Measurements from ENCODE around the gene PLXNB1. TPM values are rescaled to one million over a fixed set of nuclear protein-coding genes. Genes with fewer than 3 reads are reported as not detected.
"Not testable (repeated sequence)": the region's sequence is repeated elsewhere in the genome, so short reads cannot be mapped to it uniquely, and the experiment has no call there.

Gene PLXNB1
- 11.0 and 15.7 TPM in 2 replicates for polyA plus RNA-seq (2014; cell fraction: cytosol; rRNA removed)
- polyA plus RNA-seq (2014; cell fraction: nucleus; rRNA removed): 176 and 212 TPM in 2 replicates

GRCh38 chr3:48429960-48430707 lies at the start of gene PLXNB1:
TSS of gene PLXNB1 (minus strand) at chr3:48430086. CDS start at chr3:48424611, 5,475 bp downstream.
- peak; percentile 51 for DNase-seq (ENCODE audit: low spot score)

GRCh38 chr3:48478626-48479555 lies 49.0 kb upstream of the PLXNB1 start:
- DNase-seq (ENCODE audit: low spot score): no peak

GRCh38 chr3:48477959-48478520 lies 48.2 kb upstream of the PLXNB1 start:
- DNase-seq (ENCODE audit: low spot score): no peak

- DNase-seq (ENCODE audit: low spot score): no peak
Observed at GRCh38 chr3:48476426-48477053, 46.7 kb upstream of the PLXNB1 start.

GRCh38 chr3:48475188-48475587 lies 45.3 kb upstream of the PLXNB1 start:
- no peak for DNase-seq (ENCODE audit: low spot score)

GRCh38 chr3:48474619-48475018 lies 44.7 kb upstream of the PLXNB1 start:
- DNase-seq (ENCODE audit: low spot score): no peak

- DNase-seq (ENCODE audit: low spot score): not testable (repeated sequence)
Observed at GRCh38 chr3:48474031-48474430, 44.1 kb upstream of the PLXNB1 start.

- DNase-seq (ENCODE audit: low spot score): no peak
Observed at GRCh38 chr3:48473617-48473952, 43.7 kb upstream of the PLXNB1 start.

GRCh38 chr3:48472923-48473616 lies 43.2 kb upstream of the PLXNB1 start:
- DNase-seq (ENCODE audit: low spot score): peak; percentile 94

GRCh38 chr3:48472673-48472922 lies 42.7 kb upstream of the PLXNB1 start:
- DNase-seq (ENCODE audit: low spot score): no peak

- no peak for DNase-seq (ENCODE audit: low spot score)
Observed at GRCh38 chr3:48470286-48470685, 40.4 kb upstream of the PLXNB1 start.

- DNase-seq (ENCODE audit: low spot score): no peak
Observed at GRCh38 chr3:48469046-48469915, 39.4 kb upstream of the PLXNB1 start.

GRCh38 chr3:48468329-48468731 lies 38.4 kb upstream of the PLXNB1 start:
- DNase-seq (ENCODE audit: low spot score): no peak

GRCh38 chr3:48467473-48468267 lies 37.8 kb upstream of the PLXNB1 start:
- no peak for DNase-seq (ENCODE audit: low spot score)

- no peak for DNase-seq (ENCODE audit: low spot score)
Observed at GRCh38 chr3:48467110-48467454, 37.2 kb upstream of the PLXNB1 start.

- no peak for DNase-seq (ENCODE audit: low spot score)
Observed at GRCh38 chr3:48466386-48467109, 36.7 kb upstream of the PLXNB1 start.

- DNase-seq (ENCODE audit: low spot score): peak; percentile 94
Observed at GRCh38 chr3:48465531-48466378, 35.9 kb upstream of the PLXNB1 start.

GRCh38 chr3:48465237-48465530 lies 35.3 kb upstream of the PLXNB1 start:
- DNase-seq (ENCODE audit: low spot score): no peak

Data from SK-N-DZ (cell line).